ENCODE results near the gene NUP88. TPM values are rescaled to one million over a fixed set of nuclear protein-coding genes. Genes with fewer than 3 reads are reported as not detected.

NUP88 gene
- total RNA-seq, 1 donor from 2014 or later = 37.4 TPM

GRCh38 chr17:5355421-5356129 lies 63.9 kb downstream of the NUP88 start:
- DNase-seq (ENCODE audit: low spot score) = no peak

GRCh38 chr17:5354886-5355415 lies 64.5 kb downstream of the NUP88 start:
- no peak for DNase-seq (ENCODE audit: low spot score)

GRCh38 chr17:5354310-5354709 lies 65.2 kb downstream of the NUP88 start:
- no peak for DNase-seq (ENCODE audit: low spot score)

- DNase-seq (ENCODE audit: low spot score) = no peak
Measured at GRCh38 chr17:5352681-5353289, 66.7 kb downstream of the NUP88 start.

GRCh38 chr17:5344914-5345313 lies 74.5 kb downstream of the NUP88 start:
- DNase-seq (ENCODE audit: low spot score) = no peak

Other genes with a start within 250 kb of the NUP88 start
- 9.2 TPM for gene ZNF594, start 227.8 kb downstream of the NUP88 start, total RNA-seq
- 4.9 TPM for gene SCIMP, start 184.8 kb downstream of the NUP88 start, total RNA-seq
- gene RABEP1, start 137.4 kb downstream of the NUP88 start, total RNA-seq = 35.9 TPM
- 34.1 TPM for gene RPAIN, start 520 bp upstream of the NUP88 start, total RNA-seq
- gene C1QBP, start 19.5 kb upstream of the NUP88 start, total RNA-seq = 78.0 TPM
- gene DHX33, start 49.3 kb upstream of the NUP88 start, total RNA-seq = 11.5 TPM
- gene DERL2, start 66.5 kb upstream of the NUP88 start, total RNA-seq = 77.4 TPM
- gene MIS12, start 66.9 kb upstream of the NUP88 start, total RNA-seq = 15.3 TPM
- gene NLRP1, start 164.8 kb upstream of the NUP88 start, total RNA-seq = 27.0 TPM

All from mucosa of gallbladder (tissue), 1 donor.